DMS114 treated with DMSO at 0.1 percent for 48 hours (cell line): Measurements from ENCODE around the gene PRR5L.

ENCODE experiments used
- DNase-seq: peaks from one replicate; lab custom pipeline; 2025; ENCODE audit not compliant: unreplicated experiment; lab: John Stamatoyannopoulos, UW

Gene PRR5L

GRCh38 chr11:36375353-36376008 is 79.4 kb downstream of the PRR5L start:
- no peak for DNase-seq

GRCh38 chr11:36376009-36376887 is 80.2 kb downstream of the PRR5L start:
- no peak for DNase-seq

GRCh38 chr11:36376888-36377758 is 81.0 kb downstream of the PRR5L start:
- peak; percentile 46 for DNase-seq

- peak; percentile 18 for DNase-seq
Observed at GRCh38 chr11:36377759-36378564, 81.9 kb downstream of the PRR5L start.

GRCh38 chr11:36379653-36380052 is 83.6 kb downstream of the PRR5L start:
- DNase-seq, result no peak

- DNase-seq, result no peak
Observed at GRCh38 chr11:36380296-36381014, 84.4 kb downstream of the PRR5L start.

GRCh38 chr11:36381015-36381360 is 84.9 kb downstream of the PRR5L start:
- no peak for DNase-seq

- no peak for DNase-seq
Observed at GRCh38 chr11:36383195-36383594, 87.1 kb downstream of the PRR5L start.

- DNase-seq, result no peak
Observed at GRCh38 chr11:36385121-36385970, 89.3 kb downstream of the PRR5L start.

- DNase-seq, result no peak
Observed at GRCh38 chr11:36386411-36386810, 90.3 kb downstream of the PRR5L start.

GRCh38 chr11:36388071-36388470 is 92.0 kb downstream of the PRR5L start:
- DNase-seq, result no peak

GRCh38 chr11:36388951-36389350 is 92.9 kb downstream of the PRR5L start:
- no peak for DNase-seq

GRCh38 chr11:36389811-36390210 is 93.7 kb downstream of the PRR5L start:
- no peak for DNase-seq

GRCh38 chr11:36390963-36391471 is 94.9 kb downstream of the PRR5L start:
- no peak for DNase-seq

GRCh38 chr11:36392196-36392595 is 96.1 kb downstream of the PRR5L start:
- no peak for DNase-seq

GRCh38 chr11:36394056-36394455 is 98.0 kb downstream of the PRR5L start:
- no peak for DNase-seq

GRCh38 chr11:36394926-36395325 is 98.8 kb downstream of the PRR5L start:
- no peak for DNase-seq

- DNase-seq, result no peak
Observed at GRCh38 chr11:36395978-36396736, 100.1 kb downstream of the PRR5L start.
